HG03060 (cell line): Measurements from ENCODE around the gene MYDGF.
"Not testable (repeated sequence)": the region's sequence is repeated elsewhere in the genome, so short reads cannot be mapped to it uniquely, and the experiment has no call there.

Source experiments
- ATAC-seq: cut with Tn5 transposase; IDR thresholded peaks from one replicate; pipeline ENCODE4 v1.9.1; 2021; ENCODE audit warnings: low read depth, moderate number of reproducible peaks; ENCODE audit not compliant: unreplicated experiment

The MYDGF gene

DNA sequence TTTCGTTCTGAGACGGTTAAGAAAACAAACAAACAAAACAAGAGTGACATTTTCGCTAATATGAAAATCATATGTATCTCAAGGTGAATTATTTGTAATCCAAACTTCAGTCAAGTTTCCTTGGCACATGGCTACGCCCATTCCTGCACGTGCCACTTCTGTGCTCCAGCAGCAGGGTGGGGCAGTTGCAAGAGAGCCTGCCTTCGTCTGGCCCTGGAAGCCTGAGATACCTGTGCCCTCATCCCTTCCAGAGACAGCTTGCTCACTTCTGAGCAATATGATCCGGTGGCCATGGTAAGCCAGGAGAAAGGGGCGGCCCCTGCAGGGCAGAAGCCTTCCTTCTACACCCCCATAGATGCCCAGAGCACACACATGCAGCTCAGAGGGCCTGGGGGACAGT, 31.4 kb upstream of the MYDGF start:
- ATAC-seq = no peak

DNA sequence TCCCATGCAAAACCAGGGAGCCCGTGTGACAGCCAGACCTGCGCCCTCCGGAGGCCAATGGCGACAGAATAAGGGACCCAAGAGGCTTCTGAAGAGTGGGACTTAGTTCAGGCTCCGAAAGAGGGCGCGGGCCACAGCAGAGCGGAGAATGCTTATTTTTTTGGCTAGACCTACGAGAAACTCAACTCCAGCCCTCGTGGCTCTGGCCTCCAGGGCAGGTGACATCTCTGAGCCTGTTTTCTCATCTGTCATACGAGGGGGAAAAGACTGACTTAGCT, 30.5 kb upstream of the MYDGF start:
- no peak for ATAC-seq

DNA sequence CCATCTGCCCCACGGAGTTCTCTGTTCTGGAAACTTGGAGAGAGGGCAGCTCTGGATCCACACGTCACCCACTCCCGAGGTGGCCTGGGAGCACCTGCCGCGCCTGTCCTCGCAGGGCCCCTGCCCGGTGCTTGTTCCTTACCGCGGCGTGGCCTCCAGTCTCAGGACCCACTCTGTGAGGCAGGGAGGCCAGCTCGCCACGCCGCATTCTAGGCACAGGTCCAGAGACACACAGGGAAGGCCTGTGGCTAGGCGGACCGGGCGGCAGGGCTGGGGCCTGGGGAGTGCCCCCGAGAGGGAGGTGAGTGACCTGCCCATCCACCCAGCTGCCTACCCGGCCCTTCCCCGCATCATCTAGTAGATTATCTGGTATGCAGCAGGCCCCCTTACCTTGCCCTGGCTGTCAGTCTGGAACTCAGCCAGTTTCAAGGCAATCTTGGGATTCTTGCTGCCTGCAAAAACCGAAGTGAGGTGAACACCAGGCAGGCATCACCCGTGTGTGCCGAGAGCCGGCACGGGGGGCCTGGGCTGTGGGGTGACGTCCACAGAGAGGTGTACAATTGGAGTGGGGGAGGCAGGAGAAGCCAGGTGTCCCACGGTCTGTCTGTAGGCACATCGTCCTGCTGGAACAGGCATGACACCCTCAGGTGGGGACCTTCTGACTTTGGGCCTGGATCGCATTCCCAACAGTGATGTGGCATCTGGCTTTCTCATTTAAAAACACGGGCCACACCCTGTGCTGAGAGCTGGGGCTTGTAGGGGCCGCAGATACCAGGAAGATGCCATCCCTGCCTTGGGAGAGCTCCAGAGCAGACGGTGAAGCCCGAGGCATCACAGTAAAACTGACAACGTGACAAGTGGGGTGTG, 29.9 kb upstream of the MYDGF start:
- no peak for ATAC-seq

DNA sequence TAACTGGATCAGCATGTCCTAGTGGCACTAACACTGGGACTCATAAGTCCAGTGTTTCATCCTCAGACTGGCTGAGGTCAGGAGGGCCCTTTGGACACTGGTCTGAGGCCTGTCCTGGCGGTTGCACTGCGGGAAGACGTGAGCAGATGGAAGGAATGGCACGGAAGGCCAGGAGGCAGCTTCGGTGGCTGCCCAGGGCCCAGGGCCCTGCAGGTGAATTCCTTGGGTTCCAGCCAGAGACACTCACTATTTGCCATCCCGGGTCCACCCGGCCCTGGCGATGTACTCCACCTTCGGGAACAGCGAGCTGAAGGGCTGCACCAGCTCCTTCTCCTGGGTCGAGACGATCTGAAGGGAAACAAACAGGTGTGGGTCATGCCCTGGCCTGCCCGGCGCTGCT, 27.2 kb upstream of the MYDGF start:
- no peak for ATAC-seq

DNA sequence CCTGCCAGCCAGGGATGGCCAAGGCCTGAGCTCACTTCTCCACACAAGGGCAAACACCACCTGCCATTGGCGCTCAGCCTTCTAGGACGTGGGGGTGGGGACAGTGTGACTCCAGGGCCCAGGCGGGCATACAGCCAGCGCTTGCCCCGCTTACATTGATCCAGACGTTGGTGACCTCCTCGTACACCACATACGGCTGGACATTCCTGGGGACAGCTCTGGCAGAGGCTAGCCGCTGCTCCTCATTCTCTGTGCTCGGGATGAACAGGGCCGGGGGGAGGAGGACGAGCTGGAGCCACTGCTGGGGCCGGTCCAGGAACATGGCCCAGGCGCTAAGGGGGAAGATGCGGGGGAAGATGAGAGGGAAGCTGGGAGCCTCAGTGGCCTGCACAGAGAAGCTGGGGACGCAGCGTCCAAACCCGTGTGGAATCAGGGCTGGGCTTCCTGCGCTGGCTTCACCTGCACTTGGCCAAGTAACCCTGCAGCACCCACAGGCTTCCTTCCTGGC, 25.1 kb upstream of the MYDGF start:
- no peak for ATAC-seq

DNA sequence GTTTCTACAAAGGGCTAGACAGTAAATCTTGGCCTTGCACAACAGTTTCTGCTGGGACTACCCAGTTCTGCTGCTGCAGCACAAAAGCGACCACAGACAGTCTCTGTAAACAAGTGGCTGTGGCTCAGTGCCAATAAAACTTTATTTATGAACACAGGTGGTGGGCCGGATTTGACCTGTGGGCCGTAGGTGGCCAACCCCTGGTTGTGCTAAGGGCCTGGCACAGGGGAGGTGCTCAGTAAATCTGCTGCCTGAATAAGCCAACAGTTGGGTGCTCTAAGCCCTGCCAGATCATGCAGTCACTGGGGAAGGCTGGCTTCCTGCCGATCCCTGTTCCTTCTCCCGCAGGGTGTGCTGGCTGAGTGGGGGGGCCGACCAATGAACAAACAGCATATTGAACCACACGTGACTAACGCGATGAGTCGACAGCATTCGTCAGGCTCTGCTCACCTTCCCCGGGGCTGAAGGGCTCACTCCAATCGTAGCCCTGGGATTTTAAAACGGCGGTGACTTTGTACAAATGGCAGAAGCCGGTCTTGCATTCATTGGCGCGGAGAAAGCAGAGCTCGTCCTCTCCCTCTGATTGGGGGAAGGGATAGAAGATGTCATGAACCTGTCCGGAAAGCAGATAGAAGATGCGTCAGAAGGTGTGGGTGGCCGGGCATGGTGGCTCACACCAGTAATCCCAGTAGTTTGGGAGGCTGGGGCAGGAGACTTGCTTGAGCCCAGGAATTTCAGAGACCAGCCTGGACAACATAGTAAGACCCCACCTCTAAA, 24.3 kb upstream of the MYDGF start:
- ATAC-seq = no peak

DNA sequence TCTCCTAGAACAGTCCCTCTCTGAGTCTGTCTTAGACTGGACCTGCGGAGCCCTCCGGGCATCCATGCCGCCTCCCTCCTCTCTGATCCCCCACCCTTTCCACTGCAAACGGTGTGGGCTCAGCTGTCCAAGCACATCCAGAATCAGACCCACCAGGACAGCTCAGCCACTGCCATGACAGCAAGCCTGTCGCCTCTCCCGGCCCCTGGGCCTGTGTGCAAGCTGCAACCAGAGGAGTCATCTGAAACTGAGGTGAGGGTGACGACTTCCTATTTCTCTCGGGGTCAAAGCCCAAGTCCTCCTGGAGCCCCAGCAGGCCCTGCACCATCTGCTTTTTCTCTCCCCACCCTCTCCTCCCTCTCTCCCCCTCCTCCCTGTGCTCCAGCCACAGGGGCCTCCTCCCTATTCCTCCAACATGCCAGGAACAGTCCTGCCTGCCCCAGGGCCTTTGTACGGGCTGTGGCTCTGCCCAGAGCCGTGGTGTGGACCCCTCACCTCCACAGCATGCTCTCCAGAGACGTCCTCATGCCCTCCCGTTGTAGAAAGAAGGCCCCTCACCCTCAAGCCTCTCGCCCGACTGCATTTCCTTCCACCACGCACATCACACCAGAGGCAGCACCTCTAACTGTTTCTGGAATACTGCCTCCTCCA, 23.5 kb upstream of the MYDGF start:
- no peak for ATAC-seq

DNA sequence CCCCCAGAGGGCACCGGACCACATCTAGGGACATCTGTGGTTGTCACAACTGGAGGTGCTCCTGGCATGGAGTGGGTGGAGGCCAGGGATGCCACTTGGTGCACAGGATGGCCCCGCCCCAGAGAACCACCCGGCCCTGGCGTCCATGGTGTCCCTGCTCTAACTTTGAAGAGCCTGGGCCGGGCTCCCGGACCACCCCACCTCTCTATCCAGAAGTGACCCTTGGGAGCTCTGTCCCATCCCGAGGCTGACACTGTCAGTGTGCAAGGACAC, 22.9 kb upstream of the MYDGF start:
- no peak for ATAC-seq

DNA sequence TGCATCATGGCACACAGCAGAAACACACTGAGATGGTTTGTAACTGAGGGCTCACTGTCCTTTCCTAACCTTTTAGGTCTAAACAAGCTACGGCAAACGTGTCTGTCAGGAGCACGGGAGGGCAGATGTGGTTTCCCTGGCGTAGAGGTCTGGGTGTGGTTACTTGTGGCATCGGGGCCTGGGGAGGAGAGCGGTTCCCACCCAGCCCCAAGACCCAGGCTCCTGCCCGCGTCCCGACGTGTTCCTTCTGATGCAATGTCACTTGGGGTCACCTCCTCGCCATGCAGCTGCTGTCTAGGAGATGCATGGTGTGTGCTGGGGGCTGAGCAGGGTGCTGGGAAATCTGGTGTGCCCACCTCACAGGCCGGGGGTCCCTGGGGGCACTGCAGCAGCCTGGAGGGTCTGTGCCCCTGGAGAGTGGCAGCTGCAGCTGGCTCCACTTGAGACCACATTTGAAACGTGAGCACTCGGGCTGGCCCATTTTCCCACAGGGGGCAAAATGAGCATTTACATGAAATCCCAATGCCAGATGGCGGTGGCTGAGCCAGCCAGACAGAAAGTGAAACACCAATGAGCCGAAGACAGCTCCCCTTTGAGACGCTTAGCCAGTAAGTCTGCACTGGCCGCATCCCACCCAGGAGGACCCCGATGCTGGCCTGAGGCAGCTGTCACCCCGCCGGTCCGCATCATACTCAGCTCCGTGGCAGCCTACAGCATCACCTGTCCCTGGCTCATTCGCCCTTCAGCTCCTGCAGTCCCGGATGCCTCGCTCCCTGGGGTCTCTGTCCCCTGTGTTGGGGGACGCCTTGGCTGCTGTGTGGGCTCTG, 22.3 kb upstream of the MYDGF start:
- no peak for ATAC-seq

DNA sequence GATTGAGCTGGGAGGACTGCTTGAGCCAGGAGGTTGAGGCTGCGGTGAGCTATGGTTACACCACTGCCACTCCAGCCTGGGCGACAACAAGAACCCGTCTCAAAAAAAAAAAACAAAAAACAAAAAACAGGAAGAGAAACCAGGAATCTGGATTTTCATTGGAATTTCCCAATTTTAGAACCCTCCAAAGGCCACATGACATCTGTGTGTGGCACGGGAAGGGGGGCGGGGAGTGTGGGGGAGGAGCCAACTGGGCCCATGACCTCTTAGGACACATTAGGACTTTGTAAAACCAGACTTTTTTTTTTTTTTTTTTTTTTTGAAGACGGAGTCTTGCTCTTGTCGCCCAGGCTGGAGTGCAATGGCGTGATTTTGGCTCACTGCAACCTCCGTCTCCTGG, 21.2 kb upstream of the MYDGF start:
- no peak for ATAC-seq

DNA sequence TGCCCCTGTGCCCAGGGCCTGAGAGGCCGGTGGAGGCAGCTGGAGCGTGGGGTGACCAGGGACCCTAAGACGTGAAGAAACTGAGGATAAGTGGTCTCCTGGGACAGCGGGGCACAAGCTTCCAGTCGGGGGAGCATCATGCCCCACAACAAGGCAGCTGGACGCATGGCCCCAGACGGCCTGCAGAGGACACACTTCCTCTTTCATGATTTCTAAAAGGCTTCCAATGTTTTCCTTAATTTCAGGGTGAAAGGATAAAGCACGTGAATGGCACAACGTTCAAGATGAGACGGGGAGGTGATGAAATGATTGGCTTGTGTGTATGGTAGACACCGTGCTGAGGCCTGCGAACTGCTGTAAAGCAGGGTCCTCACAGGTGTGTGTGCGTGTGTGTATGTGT, 20.2 kb upstream of the MYDGF start:
- no peak for ATAC-seq

DNA sequence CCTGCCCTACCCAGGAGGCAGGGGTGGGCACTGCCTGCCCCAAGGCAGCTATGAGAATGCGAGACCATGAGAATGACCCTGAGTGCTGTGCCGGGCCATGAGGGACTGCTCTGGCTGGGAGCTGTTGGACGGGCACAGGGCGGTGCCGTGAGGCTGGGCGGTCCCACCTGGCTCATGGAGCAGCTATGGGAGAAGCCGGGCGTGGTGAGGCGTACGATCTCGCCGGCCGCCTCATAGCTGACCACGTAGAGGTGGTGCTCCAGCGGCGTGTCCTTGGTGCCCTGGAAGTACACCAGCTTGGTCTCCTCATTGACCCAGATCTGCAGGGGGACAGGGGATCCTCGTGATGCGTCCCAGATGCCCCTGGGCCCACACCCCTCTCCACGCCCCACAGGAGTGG, 19.3 kb upstream of the MYDGF start:
- ATAC-seq = no peak

DNA sequence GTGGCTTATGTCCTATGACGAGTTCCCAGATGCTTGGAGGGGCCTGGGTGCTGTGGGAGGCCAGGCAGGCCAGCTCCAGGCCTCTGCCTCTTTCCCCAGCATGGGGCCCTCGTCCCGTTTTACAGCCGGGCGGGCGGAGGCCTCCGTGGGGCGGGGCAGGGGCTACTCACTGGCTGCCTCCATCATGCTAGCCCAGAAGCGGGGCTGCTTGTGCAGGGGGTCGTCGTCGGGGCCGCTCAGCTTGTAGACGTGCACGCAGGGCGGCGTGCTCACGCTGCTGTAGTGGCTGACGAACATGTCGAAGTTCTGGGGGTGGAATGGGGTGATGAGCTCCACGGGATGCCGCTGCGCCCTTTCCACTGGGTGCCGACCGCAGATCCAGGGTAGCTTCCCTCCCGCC, 18.4 kb upstream of the MYDGF start:
- no peak for ATAC-seq

DNA sequence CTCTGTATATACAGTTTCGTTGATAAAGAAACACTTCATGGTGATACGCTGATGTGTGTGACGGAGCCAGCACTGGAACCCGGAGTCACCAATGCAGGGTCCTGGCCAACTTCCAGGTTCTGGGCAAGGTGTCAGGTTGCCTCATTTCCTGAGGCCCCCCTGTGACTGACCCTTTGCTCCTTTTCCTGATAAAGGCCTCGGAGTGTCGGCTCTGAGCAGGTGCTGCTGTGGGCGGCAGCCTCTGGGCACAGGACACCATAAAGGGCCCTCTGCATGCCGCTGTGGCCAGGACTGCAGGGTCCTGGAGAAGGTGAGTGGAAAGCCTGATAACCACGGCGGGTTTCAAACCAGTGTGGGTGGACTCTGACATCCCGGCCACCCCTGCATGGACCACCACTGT, 17.3 kb upstream of the MYDGF start:
- ATAC-seq = no peak

DNA sequence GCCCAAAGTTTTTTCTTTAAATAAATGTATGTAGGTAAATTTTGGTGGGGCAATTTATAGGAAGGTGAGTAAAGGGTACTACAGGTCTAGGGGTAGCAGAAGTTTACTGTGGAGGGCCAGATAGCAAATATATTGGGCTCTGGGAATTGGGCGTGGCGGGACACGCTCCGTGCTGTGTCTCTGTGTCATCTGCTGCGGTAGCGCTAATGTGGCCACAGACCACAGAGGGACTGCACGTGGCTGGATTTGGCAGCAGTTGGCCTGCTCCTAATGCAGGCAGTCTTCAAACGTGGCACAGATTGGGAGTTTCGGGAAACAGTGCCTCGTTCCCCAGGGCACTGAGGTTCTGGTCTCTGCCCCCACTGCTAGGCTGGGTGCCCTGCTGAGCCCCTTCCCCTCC, 16.6 kb upstream of the MYDGF start:
- ATAC-seq = no peak

DNA sequence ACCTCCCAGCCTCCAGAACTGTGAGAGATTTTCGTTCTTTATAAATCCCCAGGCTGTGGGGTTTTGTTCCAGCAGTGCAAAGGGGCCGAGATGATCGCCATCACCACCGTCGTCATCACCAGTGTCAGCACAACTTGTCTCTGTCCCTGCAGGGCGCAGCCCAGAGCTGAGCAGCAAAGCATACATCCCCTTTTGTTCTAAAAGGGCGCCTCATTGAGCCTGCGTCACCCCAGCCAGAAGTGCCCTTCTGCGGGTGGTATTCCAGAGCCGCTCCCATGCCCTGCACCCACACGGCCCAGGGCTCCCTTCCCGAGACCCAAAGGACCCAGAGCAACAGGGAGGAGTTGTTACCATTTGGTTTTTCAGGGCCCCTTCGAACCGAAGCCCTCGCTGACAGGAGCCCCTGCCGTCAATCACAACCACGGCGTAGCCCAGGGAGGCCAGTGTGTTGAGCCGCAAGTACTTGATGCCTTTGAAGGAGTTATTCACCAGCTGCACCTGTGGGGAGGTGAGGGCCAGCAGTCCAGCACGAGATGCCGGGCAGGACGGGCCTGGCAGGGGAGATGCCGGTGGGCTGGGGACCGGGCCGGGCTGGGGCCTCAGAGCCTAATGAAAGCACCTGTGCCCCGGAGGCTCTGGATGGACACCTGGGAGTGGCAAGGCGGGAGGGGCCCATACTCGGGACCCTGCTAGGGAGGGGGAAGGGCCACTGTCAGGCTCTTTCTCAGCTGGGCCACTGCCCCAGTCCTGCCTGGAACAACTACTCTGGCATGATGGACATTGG, 14.4 kb upstream of the MYDGF start:
- ATAC-seq = no peak

DNA sequence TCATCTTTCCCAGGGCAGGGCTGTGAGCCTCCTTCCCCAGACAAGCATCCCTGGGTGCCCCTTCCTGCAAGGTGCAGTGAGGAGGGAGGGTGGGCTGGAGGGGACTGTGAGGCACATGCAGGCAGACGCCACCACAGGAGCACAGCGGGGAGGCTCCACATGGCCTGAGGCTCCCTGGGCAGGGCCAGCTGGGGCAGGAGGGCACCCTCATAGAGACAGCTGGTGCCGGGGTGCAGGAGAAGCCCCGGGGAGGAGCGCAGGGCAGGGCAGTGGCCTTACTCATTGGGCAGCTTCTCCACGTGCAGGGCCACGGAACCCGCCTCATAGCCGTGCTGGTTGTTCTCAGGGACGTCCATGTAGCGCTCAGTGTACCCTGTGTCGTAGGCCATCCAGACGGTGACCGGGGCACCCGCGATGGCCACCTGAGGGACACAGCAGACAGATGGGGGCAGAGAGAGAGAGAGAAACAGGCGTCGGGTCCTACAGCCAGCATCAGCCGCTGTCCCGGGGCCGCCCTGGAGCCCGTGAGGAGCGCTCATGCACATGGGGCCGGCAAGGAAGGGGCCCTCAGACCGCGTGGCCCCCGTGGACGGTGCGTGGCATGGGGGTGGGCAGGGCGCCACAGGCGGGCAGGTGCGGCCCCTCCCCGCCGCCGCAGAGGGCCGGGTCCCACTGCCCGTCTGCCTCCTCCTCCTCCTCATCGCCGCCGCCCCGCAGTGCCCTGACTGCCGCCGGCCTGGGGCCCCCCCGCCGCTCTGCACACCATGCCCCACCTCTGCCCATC, 12.5 kb upstream of the MYDGF start:
- ATAC-seq = no peak

DNA sequence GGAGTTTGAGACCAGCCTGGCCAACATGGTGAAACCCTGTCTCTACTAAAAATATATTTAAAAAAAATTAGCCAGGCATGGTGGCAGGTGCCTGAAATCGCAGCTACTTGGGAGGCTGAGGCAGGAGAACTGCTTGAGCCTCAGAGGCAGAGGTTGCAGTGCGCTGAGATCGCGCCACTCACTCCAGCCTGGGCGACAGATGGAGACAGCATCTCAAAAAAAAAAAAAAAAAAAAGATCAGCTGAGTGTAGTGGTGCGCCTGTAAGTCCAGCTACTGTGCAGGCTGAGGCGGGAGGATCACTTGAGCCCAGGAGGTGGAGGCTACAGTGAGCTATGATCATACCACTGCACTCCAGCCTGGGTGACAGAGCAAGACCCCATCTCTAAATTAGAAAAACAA, 9.9 kb upstream of the MYDGF start:
- not testable (repeated sequence) for ATAC-seq
